ENCODE results near the gene LRRC75A.

Gene LRRC75A

GRCh38 chr17:16477666-16478065, 14.3 kb downstream of the LRRC75A start:
- TF ChIP-seq CTCF (IDR thresholded peaks at IDR 0.05; ENCODE audit: insufficient read depth, low read length, missing control alignments), result no peak
- H3K4me3 ChIP-seq (ENCODE audit: low read depth, low read length), result no peak overlapping the region
- no peak for DNase-seq (ENCODE audit: low read depth, low spot score)
- ChIA-PET CTCF (interaction anchor here (0.8 to 5.8 kb wide), 5 partner anchors 13 to 44 kb away, joined by 3 to 36 read pairs (median 5); partner anchors contain the start of gene LRRC75A), POLR2A (interaction anchor here (1.0 to 1.1 kb wide), 3 partner anchors 12 to 58 kb away, joined by 4 read pairs; no protein-coding TSS in a partner anchor)

DNA sequence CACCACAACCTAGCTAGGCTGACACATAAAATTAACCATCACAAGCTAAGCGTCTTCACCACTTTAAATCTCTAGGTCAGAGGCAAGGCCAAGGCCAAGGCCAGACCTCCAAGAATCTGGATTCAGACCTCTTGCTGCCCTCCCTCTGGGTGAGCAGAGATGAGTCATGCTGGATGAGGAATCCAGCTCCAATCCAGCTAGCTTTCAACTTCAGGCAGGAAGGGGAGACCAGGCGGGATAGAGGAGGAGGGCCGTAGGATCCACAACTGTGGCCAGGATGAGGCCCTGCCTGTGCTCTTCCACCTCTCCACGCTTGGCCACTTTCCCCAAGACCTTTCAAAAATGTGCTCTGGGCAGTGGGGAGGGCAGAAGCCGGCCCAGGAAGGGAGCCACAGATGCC, 14.7 kb downstream of the LRRC75A start:
- POLR2A ChIA-PET, result interaction anchor here (1.0 to 1.1 kb wide), 2 partner anchors 39 to 59 kb away, joined by 4 read pairs; no protein-coding TSS in a partner anchor

GRCh38 chr17:16475179-16475704, 16.8 kb downstream of the LRRC75A start:
- ChIA-PET POLR2A (interaction anchor here (1.7 kb wide), 1 partner anchor 36 kb away, joined by 6 read pairs; no protein-coding TSS in a partner anchor), CTCF (interaction anchor here (0.8 to 5.8 kb wide), 5 partner anchors 11 to 111 kb away, joined by 3 to 36 read pairs (median 3); no protein-coding TSS in a partner anchor)
- no peak for DNase-seq (ENCODE audit: low read depth, low spot score)
- no peak for TF ChIP-seq CTCF (IDR thresholded peaks at IDR 0.05; ENCODE audit: insufficient read depth, low read length, missing control alignments)
- H3K4me3 ChIP-seq (ENCODE audit: low read depth, low read length), result no peak overlapping the region

More for the DNA sequence above, 14.7 kb downstream of the LRRC75A start:
- peak; percentile 21 for DNase-seq (ENCODE audit: low read depth, low spot score)
- CTCF ChIA-PET, result interaction anchor here (1.3 to 5.8 kb wide), 3 partner anchors 12 to 44 kb away, joined by 5 to 36 read pairs (median 12); no protein-coding TSS in a partner anchor
- H3K4me3 ChIP-seq (ENCODE audit: low read depth, low read length), result no peak overlapping the region
- TF ChIP-seq CTCF (IDR thresholded peaks at IDR 0.05; ENCODE audit: insufficient read depth, low read length, missing control alignments), result no peak

- no peak overlapping the region for H3K4me3 ChIP-seq (ENCODE audit: low read depth, low read length)
- no peak for TF ChIP-seq CTCF (IDR thresholded peaks at IDR 0.05; ENCODE audit: insufficient read depth, low read length, missing control alignments)
- CTCF ChIA-PET, result interaction anchor here (0.7 to 5.8 kb wide), 3 partner anchors 12 to 47 kb away, joined by 3 to 36 read pairs (median 3); no protein-coding TSS in a partner anchor
- no peak for DNase-seq (ENCODE audit: low read depth, low spot score)
- POLR2A ChIA-PET, result interaction anchor here (1.7 kb wide), 1 partner anchor 35 kb away, joined by 6 read pairs; no protein-coding TSS in a partner anchor
Observed at GRCh38 chr17:16474012-16474725, 17.8 kb downstream of the LRRC75A start.

DNA sequence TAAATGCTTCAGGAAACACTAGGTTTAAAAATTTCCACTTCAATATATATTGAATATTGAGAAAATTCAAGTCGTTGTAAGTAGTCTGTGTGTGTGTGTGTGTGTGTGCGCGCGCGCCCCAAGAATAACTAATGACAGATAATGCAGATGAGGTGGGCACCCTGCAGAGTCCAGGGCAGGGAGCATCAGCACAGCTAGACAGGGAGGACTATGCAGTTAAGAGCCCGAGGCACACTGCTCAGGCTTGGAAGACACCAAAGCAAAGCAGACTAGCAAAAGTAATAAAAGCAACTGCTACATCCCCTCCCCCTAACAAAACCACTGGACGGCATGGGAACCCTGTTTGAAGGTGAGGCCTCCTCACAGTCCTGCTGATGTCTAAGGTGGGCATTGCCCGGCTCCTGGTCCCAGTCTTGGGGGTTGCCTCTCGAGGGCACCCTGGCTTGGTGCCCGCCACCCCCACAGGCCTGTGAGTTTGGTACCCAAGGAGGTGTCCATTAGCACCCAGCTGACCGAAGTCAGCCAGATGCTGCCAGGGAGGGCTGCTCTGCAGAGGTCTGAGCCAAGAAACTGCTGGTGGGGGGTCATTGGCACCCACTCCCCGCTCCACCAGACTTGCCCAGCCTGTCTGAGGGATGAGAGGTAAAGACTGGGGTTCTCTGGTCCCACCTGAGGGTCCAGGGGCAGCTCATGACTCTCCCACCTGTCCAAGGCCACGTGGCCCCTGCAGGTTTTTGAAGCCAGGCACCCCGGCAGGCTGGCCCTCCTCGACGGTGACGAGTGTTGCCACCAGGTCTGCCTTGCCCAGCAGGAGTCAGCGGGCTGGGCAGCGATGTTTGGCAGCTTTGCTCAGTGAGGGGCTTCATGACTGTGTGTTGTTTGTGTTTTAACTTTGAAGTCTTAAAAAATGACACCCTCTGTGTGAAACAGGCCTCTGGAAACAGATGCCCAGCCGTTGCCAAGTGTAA, 18.7 kb downstream of the LRRC75A start:
- H3K4me3 ChIP-seq (ENCODE audit: low read depth, low read length), result no peak overlapping the region
- no peak for DNase-seq (ENCODE audit: low read depth, low spot score)
- CTCF ChIA-PET, result interaction anchor here (0.7 to 5.8 kb wide), 5 partner anchors 11 to 47 kb away, joined by 3 to 36 read pairs (median 13); no protein-coding TSS in a partner anchor
- TF ChIP-seq CTCF (IDR thresholded peaks at IDR 0.05; ENCODE audit: insufficient read depth, low read length, missing control alignments), result no peak
- POLR2A ChIA-PET, result no interaction called here
